Esophagus muscularis mucosa (tissue), 4 donors: Measurements from ENCODE around the gene MYCN. TPM values are rescaled to one million over a fixed set of nuclear protein-coding genes. Genes with fewer than 3 reads are reported as not detected.
"Not testable (repeated sequence)": the region's sequence is repeated elsewhere in the genome, so short reads cannot be mapped to it uniquely, and the experiment has no call there.

Experiments
- DNase-seq: peaks from one replicate; pipeline ENCODE4 v3.0.0-alpha.2; 2017; ENCODE audit errors: extremely low spot score
- H3K27ac ChIP-seq, 4 donors: fragments of 200-600 bp; sonication (generic); replicated peaks in 1 of 4; 1 replicate in 3 of 4; 2 replicates in 1 of 4; pipeline ENCODE4 v1.5.1; 2016 to 2019; ENCODE audit warnings: mild to moderate bottlenecking in 1 of 4
- H3K27me3 ChIP-seq, 4 donors: fragments of 200-600 bp; sonication (generic); one replicate each; pipeline versions ENCODE4 v1.5.1 to v1.6.0; 2016 to 2019
- H3K36me3 ChIP-seq, 4 donors: fragments of 200-600 bp; sonication (generic); one replicate each; pipeline ENCODE4 v1.5.1; 2016 to 2019
- H3K4me1 ChIP-seq, 4 donors: fragments of 200-600 bp; sonication (generic); one replicate each; pipeline ENCODE4 v1.5.1; 2016 to 2019
- H3K4me3 ChIP-seq, 4 donors: fragments of 200-600 bp; sonication (generic); 1 replicate in 2 of 4; 2 replicates in 2 of 4; pipeline ENCODE4 v1.5.1; 2016 to 2019; ENCODE audit warnings: mild to moderate bottlenecking in 4 of 4, moderate library complexity in 1 of 4
- H3K9me3 ChIP-seq, 4 donors: fragments of 200-600 bp; sonication (generic); 1 replicate in 3 of 4; 2 replicates in 1 of 4; pipeline ENCODE4 v1.5.1; 2016 to 2019
- EP300 ChIP-seq: sonication (generic); formaldehyde crosslinking; IDR thresholded peaks from one replicate; pipeline ENCODE4 v1.6.1; 2017; ENCODE audit warnings: antibody characterized with exemption
- POLR2A ChIP-seq: fragments of 450-650 bp; IDR thresholded peaks from one replicate; pipeline ENCODE4 v1.6.1; 2017; ENCODE audit warnings: antibody characterized with exemption, moderate library complexity, mild to moderate bottlenecking, low read depth
- POLR2AphosphoS5 ChIP-seq, 2 donors: sonication (generic); formaldehyde crosslinking; IDR thresholded peaks; one replicate each; pipeline ENCODE4 v1.6.1; 2017; ENCODE audit warnings: antibody characterized with exemption in 2 of 2
- WGBS: methylation state at CpG from one replicate; pipeline ENCODE4 v1.1.5; 2018; 5-methylcytosine and 5-hydroxymethylcytosine counted together
- intact Hi-C: fragments of 100-400 bp; cut with DNase I; formaldehyde crosslinking; loops from one replicate; pipeline ENCODE4 v1.15.1; 2023
- total RNA-seq, 4 donors: library from RNA; depleted of rRNA; stranded (reverse); fragments of >200 nt; gene quantifications; one replicate each; pipeline versions ENCODE4 v1.1.0 to v1.2.1, GENCODE V29; 2016
- TF ChIP-seq, protein P1 (sequence below), 3 experiments: fragments of 200-600 bp in 2 of 3; fragments of 450-650 bp in 1 of 3; sonication (generic) in 2 of 3; IDR thresholded peaks; one replicate each; pipeline ENCODE4 v1.5.1; 2017 to 2019; ENCODE audit warnings: antibody characterized with exemption in 3 of 3, mild to moderate bottlenecking in 2 of 3, moderate library complexity in 1 of 3

Gene MYCN
- total RNA-seq, 4 donors from 2014 or later = 0.83 to 1.2 (median 1.1) TPM

DNA sequence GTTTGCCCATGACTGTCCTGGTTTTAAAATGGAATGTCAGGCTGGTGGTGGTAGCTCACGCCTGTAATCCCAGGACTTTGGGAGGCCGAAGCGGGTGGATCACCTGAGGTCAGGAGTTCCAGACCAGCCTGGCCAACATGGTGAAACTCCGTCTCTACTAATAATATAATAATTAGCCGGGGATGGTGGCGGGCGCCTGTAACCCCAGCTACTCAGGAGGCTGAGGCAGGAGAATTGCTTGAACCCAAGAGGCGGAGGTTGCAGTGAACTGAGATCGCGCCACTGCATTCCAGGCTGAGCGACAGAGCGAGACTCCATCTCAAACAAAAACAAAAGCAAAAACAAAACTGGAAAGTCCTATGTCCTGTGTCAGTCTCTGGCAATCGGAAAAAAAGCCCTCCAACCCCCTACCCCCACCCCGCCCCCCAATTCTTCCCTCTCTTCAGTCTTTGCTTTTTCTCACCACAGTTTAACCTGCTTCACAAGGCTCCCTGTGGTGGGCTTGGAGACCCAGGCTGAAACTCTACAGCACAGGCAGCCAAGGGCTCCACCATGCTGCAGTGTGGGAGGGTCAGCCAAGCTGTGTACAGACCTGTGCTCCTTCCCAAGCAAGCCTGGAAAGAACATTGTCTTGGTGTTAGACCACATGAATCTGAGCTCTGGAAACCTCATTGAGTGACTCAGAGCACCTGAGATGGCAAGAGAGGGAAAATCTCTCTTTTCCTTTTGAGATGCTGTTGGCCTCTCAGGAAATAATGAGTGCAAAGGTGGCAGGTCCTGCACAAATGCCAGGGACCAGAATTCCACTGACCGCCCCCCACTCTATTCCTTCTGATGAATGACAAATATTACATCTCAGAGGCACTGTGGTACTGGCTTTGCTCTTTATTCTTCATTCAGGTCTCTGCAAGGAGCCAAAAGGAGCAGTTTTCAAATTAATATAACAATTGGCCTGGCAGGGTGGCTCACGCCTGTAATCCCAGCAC is 16.7 kb downstream of the MYCN start:
- H3K4me3 ChIP-seq = no peak overlapping the region
- TF ChIP-seq POLR2A (no peak), EP300 (no peak), POLR2AphosphoS5 (IDR thresholded peaks at IDR 0.05) (no peak)
- TF ChIP-seq, protein P1, sequence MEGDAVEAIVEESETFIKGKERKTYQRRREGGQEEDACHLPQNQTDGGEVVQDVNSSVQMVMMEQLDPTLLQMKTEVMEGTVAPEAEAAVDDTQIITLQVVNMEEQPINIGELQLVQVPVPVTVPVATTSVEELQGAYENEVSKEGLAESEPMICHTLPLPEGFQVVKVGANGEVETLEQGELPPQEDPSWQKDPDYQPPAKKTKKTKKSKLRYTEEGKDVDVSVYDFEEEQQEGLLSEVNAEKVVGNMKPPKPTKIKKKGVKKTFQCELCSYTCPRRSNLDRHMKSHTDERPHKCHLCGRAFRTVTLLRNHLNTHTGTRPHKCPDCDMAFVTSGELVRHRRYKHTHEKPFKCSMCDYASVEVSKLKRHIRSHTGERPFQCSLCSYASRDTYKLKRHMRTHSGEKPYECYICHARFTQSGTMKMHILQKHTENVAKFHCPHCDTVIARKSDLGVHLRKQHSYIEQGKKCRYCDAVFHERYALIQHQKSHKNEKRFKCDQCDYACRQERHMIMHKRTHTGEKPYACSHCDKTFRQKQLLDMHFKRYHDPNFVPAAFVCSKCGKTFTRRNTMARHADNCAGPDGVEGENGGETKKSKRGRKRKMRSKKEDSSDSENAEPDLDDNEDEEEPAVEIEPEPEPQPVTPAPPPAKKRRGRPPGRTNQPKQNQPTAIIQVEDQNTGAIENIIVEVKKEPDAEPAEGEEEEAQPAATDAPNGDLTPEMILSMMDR (IDR thresholded peaks at IDR 0.05) = no peak
- H3K36me3 ChIP-seq = no peaks in the 10 kb centered on the region
- no peaks in the 10 kb centered on the region for H3K9me3 ChIP-seq
- no peak for DNase-seq
- H3K27me3 ChIP-seq = peaks cover 0 to 4% (median 0%) of the 10 kb centered on the region in 4 donors
- WGBS = 93% methylated on average over 16 of the region's 16 CpGs
- H3K27ac ChIP-seq = no peak overlapping the region
- no peaks in the 10 kb centered on the region for H3K4me1 ChIP-seq
- intact Hi-C loops = no loop called here

DNA sequence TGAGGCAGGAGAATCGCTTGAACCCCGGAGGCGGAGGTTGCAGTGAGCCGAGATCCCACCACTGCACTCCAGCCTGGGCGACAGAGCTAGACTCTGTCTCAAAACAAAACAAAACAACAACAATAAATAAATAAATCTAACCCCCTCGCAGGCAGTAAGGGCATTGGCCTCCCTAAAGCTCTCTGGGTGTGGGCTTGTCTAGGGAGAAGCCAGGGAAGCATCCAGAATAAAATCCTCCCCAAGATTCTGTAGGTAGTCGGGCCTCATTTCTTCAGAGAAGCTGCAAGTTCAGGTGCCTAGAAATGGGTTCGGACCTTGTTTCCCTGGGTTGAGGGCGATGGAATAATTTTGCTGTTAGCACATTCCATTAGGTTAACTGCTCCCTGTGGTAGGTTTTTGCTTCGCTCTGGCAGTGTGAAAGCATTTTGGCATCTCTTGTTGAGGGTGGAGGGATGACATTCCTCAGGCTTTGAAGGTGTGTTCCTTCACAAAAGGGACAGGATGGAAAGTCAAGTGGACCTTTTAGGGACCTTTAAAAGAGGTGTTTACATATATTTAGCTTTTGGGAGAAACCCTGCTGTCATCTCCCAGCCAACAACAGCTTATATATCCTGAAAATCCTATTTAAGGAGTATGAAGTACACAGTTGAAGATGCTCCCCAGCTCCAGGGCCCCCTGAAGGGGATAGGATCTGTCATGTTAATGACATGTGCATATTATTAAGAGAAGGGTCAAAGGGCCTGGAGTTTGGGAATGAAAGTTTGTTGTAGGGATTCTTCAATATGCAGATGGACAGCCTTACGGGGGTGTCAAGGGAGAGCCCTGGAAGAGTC is 17.7 kb downstream of the MYCN start:
- TF ChIP-seq, protein P1 (IDR thresholded peaks at IDR 0.05) = no peak
- TF ChIP-seq EP300 (no peak), POLR2A (no peak), POLR2AphosphoS5 (IDR thresholded peaks at IDR 0.05) (no peak)
- DNase-seq = no peak
- Histone ChIP-seq H3K27me3 (peaks cover 0 to 4% (median 0%) of the 10 kb centered on the region in 4 donors), H3K4me3 (no peak overlapping the region), H3K9me3 (no peaks in the 10 kb centered on the region), H3K36me3 (no peaks in the 10 kb centered on the region), H3K4me1 (no peaks in the 10 kb centered on the region), H3K27ac (no peak overlapping the region)
- WGBS = 79% methylated on average over 11 of the region's 11 CpGs
- intact Hi-C loops = no loop called here

DNA sequence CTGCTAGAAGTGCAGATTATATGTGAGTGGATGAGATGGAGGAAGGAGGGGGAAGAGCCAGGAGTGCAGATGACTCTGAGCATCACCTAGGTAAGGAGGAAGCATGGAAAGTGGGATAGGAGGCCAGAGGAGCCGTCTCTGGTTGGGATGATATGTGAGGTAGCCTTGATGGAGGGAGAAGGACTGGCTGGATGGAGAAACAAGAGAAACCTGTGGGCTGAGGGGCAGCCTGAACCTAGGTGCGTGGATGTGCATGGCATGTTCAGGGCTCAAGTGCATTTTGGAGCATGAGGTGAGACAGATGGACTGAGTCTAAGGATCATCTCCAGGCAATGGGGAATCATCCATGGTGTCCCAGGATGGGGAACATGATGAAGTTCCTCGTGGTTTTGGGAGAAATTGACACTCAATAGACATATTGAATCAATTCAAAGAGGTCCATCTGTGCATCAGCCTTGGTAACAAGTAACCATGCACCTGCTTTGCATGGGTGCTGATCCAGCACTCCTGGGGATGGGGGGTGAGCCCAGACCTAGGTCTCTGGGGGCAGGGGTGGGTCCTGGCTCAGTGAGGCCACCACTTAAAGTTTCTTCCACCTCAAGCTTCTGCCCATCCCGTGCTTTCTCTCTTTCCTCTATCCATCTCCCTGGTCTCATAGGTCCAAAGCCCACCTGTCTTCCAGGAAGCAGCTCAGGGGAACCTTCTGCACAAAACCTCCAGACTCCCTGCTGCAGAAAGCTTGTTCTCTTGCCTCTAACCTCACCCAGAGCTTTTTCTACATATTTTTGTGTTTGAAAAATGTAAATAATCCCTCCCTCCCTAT is 19.2 kb downstream of the MYCN start:
- H3K27ac ChIP-seq = no peak overlapping the region
- H3K36me3 ChIP-seq = no peaks in the 10 kb centered on the region
- H3K9me3 ChIP-seq = no peaks in the 10 kb centered on the region
- H3K4me1 ChIP-seq = no peaks in the 10 kb centered on the region
- no peak overlapping the region for H3K4me3 ChIP-seq
- 77% methylated on average over 4 of the region's 4 CpGs for WGBS
- peaks cover 0 to 4% (median 0%) of the 10 kb centered on the region in 4 donors for H3K27me3 ChIP-seq
- intact Hi-C loops = no loop called here
- no peak for DNase-seq
- TF ChIP-seq EP300 (no peak), POLR2AphosphoS5 (IDR thresholded peaks at IDR 0.05) (no peak), POLR2A (no peak)
- TF ChIP-seq, protein P1 (IDR thresholded peaks at IDR 0.05) = no peak

DNA sequence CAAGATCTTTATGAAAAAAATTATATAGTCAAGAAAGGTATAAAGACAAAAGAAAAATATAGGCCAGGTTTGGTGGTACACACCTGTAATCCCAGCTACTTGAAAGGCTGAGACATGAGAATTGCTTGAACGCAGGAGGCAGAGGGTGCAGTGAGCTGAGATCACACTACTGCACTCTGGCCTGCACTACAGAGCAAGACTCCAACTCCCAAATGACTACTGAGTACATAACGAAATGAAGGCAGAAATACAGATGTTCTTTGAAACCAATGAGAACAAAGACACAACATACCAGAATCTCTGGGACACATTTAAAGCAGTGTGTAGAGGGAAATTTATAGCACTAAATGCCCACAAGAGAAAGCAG is 19.8 kb downstream of the MYCN start:
- H3K9me3 ChIP-seq, DNase-seq, intact Hi-C loops, H3K27ac ChIP-seq, H3K27me3 ChIP-seq, H3K4me1 ChIP-seq, H3K4me3 ChIP-seq, H3K36me3 ChIP-seq: not testable (repeated sequence)
- WGBS = 74% methylated on average over 2 of the region's 2 CpGs

DNA sequence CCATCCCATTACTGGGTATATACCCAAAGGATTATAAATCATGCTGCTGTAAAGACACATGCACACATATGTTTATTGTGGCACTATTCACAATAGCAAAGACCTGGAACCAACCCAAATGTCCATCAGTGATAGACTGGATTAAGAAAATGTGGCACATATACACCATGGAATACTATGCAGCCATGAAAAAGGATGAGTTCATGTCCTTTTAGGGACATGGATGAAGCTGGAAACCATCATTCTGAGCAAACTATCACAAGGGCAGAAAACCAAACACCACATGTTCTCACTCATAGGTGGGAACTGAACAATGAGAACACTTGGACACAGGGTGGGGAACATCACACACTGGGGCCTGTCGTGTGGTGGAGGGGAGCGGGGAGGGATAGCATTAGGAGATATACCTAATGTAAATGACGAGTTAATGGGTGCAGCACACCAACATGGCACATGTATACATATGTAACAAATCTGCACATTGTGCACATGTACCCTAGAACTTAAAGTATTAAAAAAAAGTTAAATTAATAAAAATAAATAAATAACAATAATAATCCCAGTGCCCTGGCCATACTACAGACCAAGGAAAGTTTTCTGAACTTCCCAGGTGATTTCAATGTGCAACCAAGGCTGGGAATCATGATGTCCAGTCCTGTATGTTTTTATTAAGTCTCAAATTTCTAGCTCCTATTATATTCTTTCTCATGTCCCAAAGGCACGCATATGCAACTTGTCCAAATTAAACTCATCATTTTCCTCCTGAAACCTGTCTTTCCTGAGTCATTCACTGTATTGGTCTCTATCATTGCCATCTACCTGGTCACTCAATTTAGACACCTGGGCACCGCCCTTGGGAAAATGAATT is 23.0 kb downstream of the MYCN start:
- 89% methylated on average over 5 of the region's 5 CpGs for WGBS
- H3K27me3 ChIP-seq, DNase-seq, H3K36me3 ChIP-seq, H3K27ac ChIP-seq, intact Hi-C loops, H3K4me3 ChIP-seq, H3K4me1 ChIP-seq, H3K9me3 ChIP-seq: not testable (repeated sequence)
